ENCODE data around the gene SMAD3. TPM values are rescaled to one million over a fixed set of nuclear protein-coding genes. Genes with fewer than 3 reads are reported as not detected.

Gene SMAD3
- total RNA-seq, 4 donors from 2014 or later, result 21.2 to 32.3 (median 24.2) TPM

- 85% methylated on average over 33 of the region's 34 CpGs for WGBS
- TF ChIP-seq POLR2AphosphoS5 (IDR thresholded peaks at IDR 0.05) (no peak), POLR2A (IDR thresholded peaks at IDR 0.05; ENCODE audit: low read depth) (no peak), EP300 (IDR thresholded peaks at IDR 0.05) (no peak)
- TF ChIP-seq, protein P1, sequence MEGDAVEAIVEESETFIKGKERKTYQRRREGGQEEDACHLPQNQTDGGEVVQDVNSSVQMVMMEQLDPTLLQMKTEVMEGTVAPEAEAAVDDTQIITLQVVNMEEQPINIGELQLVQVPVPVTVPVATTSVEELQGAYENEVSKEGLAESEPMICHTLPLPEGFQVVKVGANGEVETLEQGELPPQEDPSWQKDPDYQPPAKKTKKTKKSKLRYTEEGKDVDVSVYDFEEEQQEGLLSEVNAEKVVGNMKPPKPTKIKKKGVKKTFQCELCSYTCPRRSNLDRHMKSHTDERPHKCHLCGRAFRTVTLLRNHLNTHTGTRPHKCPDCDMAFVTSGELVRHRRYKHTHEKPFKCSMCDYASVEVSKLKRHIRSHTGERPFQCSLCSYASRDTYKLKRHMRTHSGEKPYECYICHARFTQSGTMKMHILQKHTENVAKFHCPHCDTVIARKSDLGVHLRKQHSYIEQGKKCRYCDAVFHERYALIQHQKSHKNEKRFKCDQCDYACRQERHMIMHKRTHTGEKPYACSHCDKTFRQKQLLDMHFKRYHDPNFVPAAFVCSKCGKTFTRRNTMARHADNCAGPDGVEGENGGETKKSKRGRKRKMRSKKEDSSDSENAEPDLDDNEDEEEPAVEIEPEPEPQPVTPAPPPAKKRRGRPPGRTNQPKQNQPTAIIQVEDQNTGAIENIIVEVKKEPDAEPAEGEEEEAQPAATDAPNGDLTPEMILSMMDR (IDR thresholded peaks at IDR 0.05), result no peak
- Histone ChIP-seq H3K4me1 (peaks cover 22 to 64% (median 56%) of the 10 kb centered on the region in 4 donors), H3K36me3 (peaks cover 0 to 58% (median 38%) of the 10 kb centered on the region in 4 donors), H3K4me3 (no peak overlapping the region), H3K27me3 (no peaks in the 10 kb centered on the region), H3K27ac (replicated peaks in 1 of 4) (peak overlapping the region in 2 of 4 donors; percentile 6 to 42), H3K9me3 (no peaks in the 10 kb centered on the region)
- no peak for DNase-seq (ENCODE audit: extremely low spot score)
- intact Hi-C loops (cut with DNase I), result loop anchor here (10.0 kb wide), 1 partner anchor 221 kb away; no protein-coding TSS in a partner anchor
Observed at GRCh38 chr15:67165254-67166253, 100.2 kb downstream of the SMAD3 start.

GRCh38 chr15:67166280-67167009 lies 101.0 kb downstream of the SMAD3 start:
- peaks cover 20 to 62% (median 53%) of the 10 kb centered on the region in 4 donors for H3K4me1 ChIP-seq
- H3K27me3 ChIP-seq, result no peaks in the 10 kb centered on the region
- H3K36me3 ChIP-seq, result peaks cover 0 to 65% (median 43%) of the 10 kb centered on the region in 4 donors
- TF ChIP-seq, protein P1 (IDR thresholded peaks at IDR 0.05), result no peak
- TF ChIP-seq POLR2AphosphoS5 (IDR thresholded peaks at IDR 0.05) (no peak), POLR2A (IDR thresholded peaks at IDR 0.05; ENCODE audit: low read depth) (no peak), EP300 (IDR thresholded peaks at IDR 0.05) (no peak)
- DNase-seq (ENCODE audit: extremely low spot score), result no peak
- no peak overlapping the region for H3K4me3 ChIP-seq
- WGBS, result 80% methylated on average over 13 of the region's 13 CpGs
- H3K9me3 ChIP-seq, result no peaks in the 10 kb centered on the region
- intact Hi-C loops (cut with DNase I), result loop anchor here (10.0 kb wide), 1 partner anchor 222 kb away; no protein-coding TSS in a partner anchor
- peak overlapping the region in 1 of 4 donors; percentile 40 for H3K27ac ChIP-seq (replicated peaks in 1 of 4)

DNA sequence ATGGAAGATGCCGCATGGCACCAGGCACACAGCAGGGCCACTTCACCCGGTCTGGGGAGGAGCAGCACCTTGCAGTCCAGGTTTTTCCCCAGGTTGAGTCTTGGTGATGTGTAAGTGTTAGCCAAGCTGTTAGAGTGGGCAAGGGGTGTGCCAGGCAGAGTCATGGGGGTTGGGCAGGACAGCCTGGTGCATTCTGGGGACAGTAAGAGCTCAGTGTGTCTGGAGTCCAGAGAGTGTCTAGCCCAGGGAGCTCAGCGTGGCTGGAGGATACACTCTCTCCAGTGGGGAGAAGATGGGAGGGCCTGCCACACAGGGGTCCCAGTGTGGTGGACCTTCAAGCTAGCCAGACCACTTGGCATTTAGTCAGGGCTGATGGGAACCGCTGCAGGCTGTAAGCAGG lies 101.7 kb downstream of the SMAD3 start:
- Histone ChIP-seq H3K4me3 (no peak overlapping the region), H3K9me3 (no peaks in the 10 kb centered on the region), H3K27ac (replicated peaks in 1 of 4) (peak overlapping the region in 3 of 4 donors; percentile 6 to 51 (median 40)), H3K27me3 (no peaks in the 10 kb centered on the region), H3K4me1 (peaks cover 15 to 55% (median 47%) of the 10 kb centered on the region in 4 donors), H3K36me3 (peaks cover 0 to 66% (median 45%) of the 10 kb centered on the region in 4 donors)
- WGBS, result 95% methylated on average over 4 of the region's 4 CpGs
- intact Hi-C loops (cut with DNase I), result loop anchor here (10.0 kb wide), 1 partner anchor 222 kb away; no protein-coding TSS in a partner anchor
- DNase-seq (ENCODE audit: extremely low spot score), result no peak
- TF ChIP-seq POLR2AphosphoS5 (IDR thresholded peaks at IDR 0.05), result no peak
- TF ChIP-seq, protein P1 (IDR thresholded peaks at IDR 0.05), result no peak
- TF ChIP-seq EP300 (IDR thresholded peaks at IDR 0.05), result no peak
- no peak for TF ChIP-seq POLR2A (IDR thresholded peaks at IDR 0.05; ENCODE audit: low read depth)

- 85% methylated on average over 6 of the region's 6 CpGs for WGBS
- peak overlapping the region in 2 of 4 donors; percentile 11 to 51 for H3K27ac ChIP-seq (replicated peaks in 1 of 4)
Observed at GRCh38 chr15:67168694-67169093, 103.3 kb downstream of the SMAD3 start.

More at GRCh38 chr15:67168694-67169093, 103.3 kb downstream of the SMAD3 start:
- no peaks in the 10 kb centered on the region for H3K9me3 ChIP-seq
- DNase-seq (ENCODE audit: extremely low spot score), result no peak
- H3K36me3 ChIP-seq, result peaks cover 0 to 73% (median 52%) of the 10 kb centered on the region in 4 donors
- H3K4me3 ChIP-seq, result no peak overlapping the region
- no peak for TF ChIP-seq POLR2AphosphoS5 (IDR thresholded peaks at IDR 0.05)
- no peak for TF ChIP-seq EP300 (IDR thresholded peaks at IDR 0.05)
- no peak for TF ChIP-seq POLR2A (IDR thresholded peaks at IDR 0.05; ENCODE audit: low read depth)
- TF ChIP-seq, protein P1 (IDR thresholded peaks at IDR 0.05), result no peak
- intact Hi-C loops (cut with DNase I), result loop anchor here (10.0 kb wide), 1 partner anchor 224 kb away; no protein-coding TSS in a partner anchor
- no peaks in the 10 kb centered on the region for H3K27me3 ChIP-seq
- H3K4me1 ChIP-seq, result peaks cover 15 to 49% (median 42%) of the 10 kb centered on the region in 4 donors

All from esophagus muscularis mucosa (tissue), 4 donors.